Psoas muscle (tissue), 8 donors: ENCODE results near the gene INSIG1. TPM values are rescaled to one million over a fixed set of nuclear protein-coding genes. Genes with fewer than 3 reads are reported as not detected.

Source experiments
- ATAC-seq, 4 donors: fragments of 200-7000 bp; cut with Tn5 transposase; one replicate each; pipeline ENCODE4 v1.9.1; 2020; ENCODE audit warnings: moderate library complexity in 3 of 4, mild to moderate bottlenecking in 2 of 4
- DNase-seq, 2 donors: peaks; one replicate each; pipeline ENCODE4 v3.0.0-alpha.2; 2020
- H3K27ac ChIP-seq: fragments of 200-600 bp; one replicate; pipeline ENCODE4 v1.8.0; 2022
- H3K27me3 ChIP-seq, 3 donors: fragments of 200-600 bp in 1 of 3; one replicate each; pipeline versions ENCODE4 v1.6.1 to v1.8.0; 2013 to 2022; ENCODE audit warnings: low read length in 2 of 3, mild to moderate bottlenecking in 2 of 3, moderate library complexity in 1 of 3; ENCODE audit not compliant: insufficient read depth in 3 of 3
- H3K36me3 ChIP-seq, 2 donors: fragments of 200-600 bp in 1 of 2; one replicate each; pipeline versions ENCODE4 v1.6.1 to v1.8.0; 2013 to 2022; ENCODE audit warnings: low read depth in 1 of 2, mild to moderate bottlenecking in 1 of 2, moderate library complexity in 1 of 2; ENCODE audit not compliant: insufficient read depth in 1 of 2
- H3K4me1 ChIP-seq: fragments of 200-600 bp; one replicate; pipeline ENCODE4 v1.8.0; 2022
- H3K4me3 ChIP-seq: fragments of 200-600 bp; one replicate; pipeline ENCODE4 v1.8.0; 2022; ENCODE audit warnings: mild to moderate bottlenecking
- H3K9me3 ChIP-seq: fragments of 200-600 bp; one replicate; pipeline ENCODE4 v1.8.0; 2022
- WGBS, 3 donors: extraction: QIAGEN DNeasy Blood & Tissue Kit; methylation state at CpG; one replicate each; pipeline versions ENCODE4 v1.1.6 to v1.1.7; 2013; 5-methylcytosine and 5-hydroxymethylcytosine counted together
- intact Hi-C, 2 donors: fragments of 100-400 bp; cut with DNase I; formaldehyde crosslinking; loops; one replicate each; pipeline versions ENCODE4 v1.11.0 to v1.14.2; 2022
- polyA plus RNA-seq, 3 donors: library from polyadenylated mRNA; stranded (reverse); fragments of 200-250 nt; gene quantifications; one replicate each; pipeline ENCODE4 v1.2.3, GENCODE V29; 2013
- total RNA-seq, 4 donors: library from RNA; stranded (reverse); fragmentation: NEBNext Ultra II Directional in 2 of 4; extraction: Animal tissue kit (Norgen Biotek cat#: 25700) in 2 of 4; gene quantifications; one replicate each; pipeline versions ENCODE4 v1.2.1 to v1.2.4, GENCODE V29; 2021 to 2023
- TF ChIP-seq, protein P1 (sequence below): fragments of 200-600 bp; IDR thresholded peaks from one replicate; pipeline ENCODE4 v1.8.0; 2022; ENCODE audit warnings: antibody characterized with exemption
- donor health status: healthy with polysubstance abuse.
- donor health status: DM: no; HTN: no; CAD: no; lungs with moderate emphysema.
- donor health status: Bipolar disorder and iron deficiency.
- donor health status: healthy.
- donor health status: DM: yes; HTN: yes; CAD: no.
- donor health status: DM: no; HTN: no; CAD: no.
- donor health status: DM: no; HTN: no; CAD: no.
- donor health status: DM: yes; HTN: yes; CAD: no.

The INSIG1 gene
- total and polyA plus RNA-seq, 7 donors: 4.0 to 20.0 (median 7.4) TPM

DNA sequence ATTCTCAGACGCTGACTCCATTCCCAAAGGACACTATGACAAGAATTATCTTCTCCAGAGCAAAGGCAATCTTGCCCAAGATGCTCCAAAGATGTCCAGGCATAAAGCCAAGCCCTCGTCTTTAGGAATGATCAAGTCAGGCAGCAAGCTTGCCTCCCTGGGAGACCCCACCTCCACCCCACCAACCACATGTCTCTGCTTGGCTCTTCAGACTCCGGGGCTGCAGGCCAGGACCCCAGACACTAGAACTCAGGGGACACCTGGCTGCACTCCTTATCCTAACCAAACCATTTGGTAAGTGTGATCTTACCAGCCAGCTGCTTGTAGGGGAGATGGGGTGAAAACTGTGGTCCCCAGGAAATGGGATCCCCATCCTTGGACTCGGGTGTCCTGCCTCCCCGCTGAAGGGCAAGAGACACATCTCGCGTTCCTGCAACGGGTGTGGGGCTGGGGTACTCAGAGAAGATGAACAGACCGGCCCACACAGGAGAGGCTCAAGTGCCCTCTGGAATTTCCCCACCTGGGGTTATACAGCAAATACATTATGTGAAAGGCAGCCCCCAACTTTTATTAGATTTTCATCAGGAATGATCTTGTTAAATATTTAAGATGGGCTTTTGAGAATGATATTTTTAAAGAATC is 55.7 kb downstream of the INSIG1 start:
- H3K4me1 ChIP-seq: no peaks in the 10 kb centered on the region
- no peak overlapping the region for H3K4me3 ChIP-seq
- WGBS, 3 donors: 31 to 42% (median 38%) methylated on average over 9 of the region's 9 CpGs
- no peak overlapping the region for H3K27ac ChIP-seq
- intact Hi-C loops: no loop called here
- H3K36me3 ChIP-seq: no peaks in the 10 kb centered on the region
- TF ChIP-seq, protein P1, sequence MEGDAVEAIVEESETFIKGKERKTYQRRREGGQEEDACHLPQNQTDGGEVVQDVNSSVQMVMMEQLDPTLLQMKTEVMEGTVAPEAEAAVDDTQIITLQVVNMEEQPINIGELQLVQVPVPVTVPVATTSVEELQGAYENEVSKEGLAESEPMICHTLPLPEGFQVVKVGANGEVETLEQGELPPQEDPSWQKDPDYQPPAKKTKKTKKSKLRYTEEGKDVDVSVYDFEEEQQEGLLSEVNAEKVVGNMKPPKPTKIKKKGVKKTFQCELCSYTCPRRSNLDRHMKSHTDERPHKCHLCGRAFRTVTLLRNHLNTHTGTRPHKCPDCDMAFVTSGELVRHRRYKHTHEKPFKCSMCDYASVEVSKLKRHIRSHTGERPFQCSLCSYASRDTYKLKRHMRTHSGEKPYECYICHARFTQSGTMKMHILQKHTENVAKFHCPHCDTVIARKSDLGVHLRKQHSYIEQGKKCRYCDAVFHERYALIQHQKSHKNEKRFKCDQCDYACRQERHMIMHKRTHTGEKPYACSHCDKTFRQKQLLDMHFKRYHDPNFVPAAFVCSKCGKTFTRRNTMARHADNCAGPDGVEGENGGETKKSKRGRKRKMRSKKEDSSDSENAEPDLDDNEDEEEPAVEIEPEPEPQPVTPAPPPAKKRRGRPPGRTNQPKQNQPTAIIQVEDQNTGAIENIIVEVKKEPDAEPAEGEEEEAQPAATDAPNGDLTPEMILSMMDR: no peak
- H3K27me3 ChIP-seq: peaks cover 0 to 72% (median 19%) of the 10 kb centered on the region in 3 donors
- no peak for DNase-seq
- ATAC-seq: no peak
- H3K9me3 ChIP-seq: no peaks in the 10 kb centered on the region

DNA sequence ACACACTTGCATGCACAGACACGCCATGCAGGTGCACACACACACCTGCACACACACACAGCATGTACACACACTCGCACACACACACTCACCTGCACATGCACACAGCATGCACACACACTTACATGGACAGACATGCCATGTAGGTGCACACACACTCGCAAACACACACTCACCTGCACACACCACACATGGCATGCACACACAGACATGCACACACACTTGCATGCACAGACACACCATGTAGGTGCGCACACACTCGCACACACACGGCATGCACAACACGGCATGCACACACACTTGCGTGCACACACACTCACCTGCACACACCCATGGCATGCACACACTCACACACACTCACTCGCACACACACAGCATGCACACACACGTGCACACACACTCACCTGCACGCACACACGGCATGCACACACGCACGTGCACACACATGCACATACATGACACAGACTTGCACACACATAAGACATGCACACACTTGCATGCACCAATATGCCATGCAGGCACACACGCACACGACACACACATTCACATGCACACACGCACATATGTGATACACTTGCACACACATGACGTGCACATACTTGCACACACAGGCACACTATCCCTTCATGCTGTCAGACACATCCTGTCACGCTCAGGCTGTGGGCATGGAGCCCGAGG is 56.8 kb downstream of the INSIG1 start:
- H3K4me3 ChIP-seq: no peak overlapping the region
- peaks cover 0 to 73% (median 26%) of the 10 kb centered on the region in 3 donors for H3K27me3 ChIP-seq
- no peak overlapping the region for H3K27ac ChIP-seq
- WGBS, 3 donors: 77 to 80% (median 80%) methylated on average over 20 of the region's 20 CpGs
- H3K9me3 ChIP-seq: no peaks in the 10 kb centered on the region
- ATAC-seq: no peak
- no peaks in the 10 kb centered on the region for H3K4me1 ChIP-seq
- intact Hi-C loops: no loop called here
- no peaks in the 10 kb centered on the region for H3K36me3 ChIP-seq
- no peak for DNase-seq
- TF ChIP-seq, protein P1: no peak

DNA sequence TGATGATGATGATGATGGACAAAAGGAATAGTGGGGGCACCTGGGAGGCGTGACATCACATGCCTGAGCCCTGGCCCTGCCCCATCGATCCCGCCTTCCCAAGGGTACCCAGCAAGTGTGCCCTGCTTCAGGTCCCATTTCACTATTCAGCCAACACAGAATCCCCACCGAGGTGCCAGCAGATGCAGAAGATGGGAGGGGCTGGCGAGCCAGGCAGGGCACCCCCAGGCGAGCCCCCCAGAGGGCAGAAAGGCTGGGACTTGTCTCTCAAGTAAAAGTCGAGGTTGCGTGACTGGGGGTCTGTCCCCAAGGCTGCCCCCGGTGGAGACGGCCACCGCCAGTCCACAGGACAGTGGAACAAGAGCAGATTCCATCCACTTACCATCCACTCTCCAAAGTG is 57.5 kb downstream of the INSIG1 start:
- peaks cover 0 to 74% (median 23%) of the 10 kb centered on the region in 3 donors for H3K27me3 ChIP-seq
- intact Hi-C loops: no loop called here

DNA sequence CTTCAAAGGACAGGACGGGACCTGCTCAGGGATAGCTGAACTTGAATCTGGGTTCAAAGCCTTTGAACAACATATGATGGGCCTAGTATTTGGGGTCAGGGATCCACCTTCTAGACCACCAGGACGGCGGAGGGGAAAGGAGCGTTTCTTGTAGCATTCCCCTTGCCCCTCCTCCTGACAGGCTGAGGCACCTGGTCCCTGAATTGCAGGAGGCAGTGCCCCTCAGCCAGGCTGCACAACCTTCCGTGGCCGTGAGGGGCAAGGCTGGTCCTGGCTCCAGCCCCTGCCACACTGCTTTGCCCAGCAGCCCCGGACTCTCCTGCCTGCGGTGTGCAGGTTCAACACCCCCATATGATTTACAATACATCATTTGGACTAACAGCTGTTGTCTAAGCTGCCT is 58.1 kb downstream of the INSIG1 start:
- DNase-seq: peak in 1 of 2 donors; percentile 35
- Histone ChIP-seq H3K4me3 (no peak overlapping the region), H3K36me3 (no peaks in the 10 kb centered on the region), H3K9me3 (no peaks in the 10 kb centered on the region), H3K4me1 (no peaks in the 10 kb centered on the region), H3K27ac (no peak overlapping the region), H3K27me3 (peaks cover 0 to 78% (median 23%) of the 10 kb centered on the region in 3 donors)
- 45 to 55% (median 46%) methylated on average over 8 of the region's 8 CpGs for WGBS, 3 donors
- no peak for ATAC-seq
- intact Hi-C loops: no loop called here
- TF ChIP-seq, protein P1: no peak

More for the DNA sequence above, 57.5 kb downstream of the INSIG1 start:
- H3K36me3 ChIP-seq: no peaks in the 10 kb centered on the region
- no peak overlapping the region for H3K27ac ChIP-seq
- ATAC-seq: no peak
- DNase-seq: peak in 1 of 2 donors; percentile 45
- TF ChIP-seq, protein P1: no peak
- 74 to 78% (median 78%) methylated on average over 11 of the region's 11 CpGs for WGBS, 3 donors
- H3K4me3 ChIP-seq: no peak overlapping the region
- no peaks in the 10 kb centered on the region for H3K9me3 ChIP-seq
- no peaks in the 10 kb centered on the region for H3K4me1 ChIP-seq
